Breast epithelium (tissue), 4 donors: ENCODE measurements around the gene SEMA4D. TPM values are rescaled to one million over a fixed set of nuclear protein-coding genes. Genes with fewer than 3 reads are reported as not detected.

Experiments used
- DNase-seq, 2 donors: peaks; one replicate each; pipeline ENCODE4 v3.0.0-alpha.2; 2019; ENCODE audit warnings: low spot score in 2 of 2
- H3K27ac ChIP-seq, 2 donors: fragments of 200-600 bp; sonication (generic) in 1 of 2; one replicate each; pipeline ENCODE4 v1.5.1; 2016 to 2019; ENCODE audit warnings: mild to moderate bottlenecking in 1 of 2
- H3K27me3 ChIP-seq, 2 donors: fragments of 200-600 bp; sonication (generic) in 1 of 2; one replicate each; pipeline versions ENCODE4 v1.5.1 to v1.6.0; 2017 to 2019; ENCODE audit warnings: control low read depth in 1 of 2, mild to moderate bottlenecking in 1 of 2
- H3K36me3 ChIP-seq: fragments of 200-600 bp; one replicate; pipeline ENCODE4 v1.5.1; 2019
- H3K4me1 ChIP-seq, 2 donors: fragments of 200-600 bp; sonication (generic); one replicate each; pipeline ENCODE4 v1.5.1; 2016 to 2019; ENCODE audit warnings: control low read depth in 1 of 2
- H3K4me3 ChIP-seq, 3 donors: fragments of 200-600 bp; sonication (generic); 1 replicate in 2 of 3; 2 replicates in 1 of 3; pipeline ENCODE4 v1.5.1; 2016 to 2019; ENCODE audit warnings: mild to moderate bottlenecking in 3 of 3, moderate library complexity in 2 of 3
- H3K9me3 ChIP-seq, 2 donors: fragments of 200-600 bp; sonication (generic) in 1 of 2; one replicate each; pipeline ENCODE4 v1.5.1; 2016 to 2019; ENCODE audit warnings: control low read depth in 1 of 2
- POLR2A ChIP-seq: fragments of 450-650 bp; IDR thresholded peaks from one replicate; pipeline ENCODE4 v1.6.1; 2016; ENCODE audit warnings: antibody characterized with exemption, mild to moderate bottlenecking, moderate library complexity
- POLR2AphosphoS5 ChIP-seq, 3 donors: sonication (generic); formaldehyde crosslinking; IDR thresholded peaks; one replicate each; pipeline ENCODE4 v1.6.1; 2017; ENCODE audit warnings: antibody characterized with exemption in 3 of 3
- intact Hi-C: fragments of 100-400 bp; cut with DNase I; formaldehyde crosslinking; loops from one replicate; pipeline ENCODE4 v1.15.1; 2023; ENCODE audit warnings: low total_unique reads
- total RNA-seq, 3 donors: library from RNA; depleted of rRNA; stranded (reverse); fragments of >200 nt; gene quantifications; one replicate each; pipeline ENCODE4 v1.1.0, GENCODE V29; 2016
- TF ChIP-seq, protein P1 (sequence below), 3 donors: fragments of 450-650 bp; IDR thresholded peaks; one replicate each; pipeline ENCODE4 v1.5.1; 2016 to 2017; ENCODE audit warnings: antibody characterized with exemption in 3 of 3, mild to moderate bottlenecking in 3 of 3, moderate library complexity in 3 of 3

SEMA4D gene
- total RNA-seq, 3 donors from 2014 or later, result 9.9 to 24.6 (median 16.1) TPM

DNA sequence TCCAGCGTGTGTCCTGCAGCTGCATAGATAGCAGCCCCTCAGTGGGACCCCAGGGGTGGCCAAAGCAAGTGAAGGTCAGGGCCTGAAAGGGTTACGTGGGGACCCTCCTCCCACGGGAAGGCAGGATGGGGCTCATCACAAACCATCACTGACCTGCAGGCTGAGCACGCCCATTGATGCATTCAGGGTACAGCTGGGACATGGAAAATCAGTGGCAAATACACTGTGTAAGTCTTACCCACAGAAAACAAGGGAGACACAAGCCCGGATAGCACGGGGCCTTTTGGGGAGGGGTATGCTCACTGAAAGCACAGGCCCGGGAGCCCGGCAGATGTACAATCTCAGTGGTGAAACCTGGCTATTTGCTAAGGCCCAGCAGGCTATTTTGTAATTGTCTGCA, 49.1 kb downstream of the SEMA4D start:
- H3K27ac ChIP-seq, result no peak overlapping the region
- no peaks in the 10 kb centered on the region for H3K4me1 ChIP-seq
- TF ChIP-seq POLR2A (no peak), POLR2AphosphoS5 (IDR thresholded peaks at IDR 0.05) (no peak)
- TF ChIP-seq, protein P1, sequence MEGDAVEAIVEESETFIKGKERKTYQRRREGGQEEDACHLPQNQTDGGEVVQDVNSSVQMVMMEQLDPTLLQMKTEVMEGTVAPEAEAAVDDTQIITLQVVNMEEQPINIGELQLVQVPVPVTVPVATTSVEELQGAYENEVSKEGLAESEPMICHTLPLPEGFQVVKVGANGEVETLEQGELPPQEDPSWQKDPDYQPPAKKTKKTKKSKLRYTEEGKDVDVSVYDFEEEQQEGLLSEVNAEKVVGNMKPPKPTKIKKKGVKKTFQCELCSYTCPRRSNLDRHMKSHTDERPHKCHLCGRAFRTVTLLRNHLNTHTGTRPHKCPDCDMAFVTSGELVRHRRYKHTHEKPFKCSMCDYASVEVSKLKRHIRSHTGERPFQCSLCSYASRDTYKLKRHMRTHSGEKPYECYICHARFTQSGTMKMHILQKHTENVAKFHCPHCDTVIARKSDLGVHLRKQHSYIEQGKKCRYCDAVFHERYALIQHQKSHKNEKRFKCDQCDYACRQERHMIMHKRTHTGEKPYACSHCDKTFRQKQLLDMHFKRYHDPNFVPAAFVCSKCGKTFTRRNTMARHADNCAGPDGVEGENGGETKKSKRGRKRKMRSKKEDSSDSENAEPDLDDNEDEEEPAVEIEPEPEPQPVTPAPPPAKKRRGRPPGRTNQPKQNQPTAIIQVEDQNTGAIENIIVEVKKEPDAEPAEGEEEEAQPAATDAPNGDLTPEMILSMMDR (IDR thresholded peaks at IDR 0.05), result no peak
- no peaks in the 10 kb centered on the region for H3K9me3 ChIP-seq
- peaks cover 5% of the 10 kb centered on the region for H3K36me3 ChIP-seq
- DNase-seq, result no peak
- H3K4me3 ChIP-seq, result no peak overlapping the region
- H3K27me3 ChIP-seq, result no peaks in the 10 kb centered on the region
- intact Hi-C loops, result no loop called here

GRCh38 chr9:89448381-89448780, 49.5 kb downstream of the SEMA4D start:
- no peaks in the 10 kb centered on the region for H3K4me1 ChIP-seq
- peaks cover 5% of the 10 kb centered on the region for H3K36me3 ChIP-seq
- no peak overlapping the region for H3K27ac ChIP-seq
- no peaks in the 10 kb centered on the region for H3K9me3 ChIP-seq
- TF ChIP-seq POLR2A (no peak), POLR2AphosphoS5 (IDR thresholded peaks at IDR 0.05) (no peak)
- TF ChIP-seq, protein P1 (IDR thresholded peaks at IDR 0.05), result no peak
- H3K27me3 ChIP-seq, result no peaks in the 10 kb centered on the region
- intact Hi-C loops, result no loop called here
- DNase-seq, result no peak
- no peak overlapping the region for H3K4me3 ChIP-seq

DNA sequence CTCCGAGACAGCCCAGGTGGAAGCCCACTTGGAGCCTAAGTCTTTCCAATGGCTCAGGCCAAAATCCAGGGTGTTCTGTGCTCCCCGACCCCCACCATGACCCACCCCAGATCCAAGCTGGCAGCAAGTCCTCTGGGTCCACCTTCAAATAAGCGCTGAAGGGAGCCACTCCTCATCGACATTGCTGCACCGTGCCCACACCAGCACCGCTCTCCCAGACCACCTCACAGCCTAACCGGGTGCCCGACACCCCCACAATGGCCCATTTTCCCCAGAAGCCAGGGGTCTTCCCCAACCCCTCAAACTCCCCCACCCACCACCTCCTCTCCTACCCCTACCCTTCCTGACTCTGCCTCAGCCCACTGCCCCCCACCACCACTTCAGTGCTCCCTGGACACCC, 50.5 kb downstream of the SEMA4D start:
- Histone ChIP-seq H3K27ac (no peak overlapping the region), H3K27me3 (no peaks in the 10 kb centered on the region), H3K36me3 (peaks cover 5% of the 10 kb centered on the region), H3K4me1 (no peaks in the 10 kb centered on the region), H3K9me3 (no peaks in the 10 kb centered on the region), H3K4me3 (no peak overlapping the region)
- no peak for DNase-seq
- intact Hi-C loops, result no loop called here
- no peak for TF ChIP-seq POLR2A
- TF ChIP-seq, protein P1 (IDR thresholded peaks at IDR 0.05), result no peak
- TF ChIP-seq POLR2AphosphoS5 (IDR thresholded peaks at IDR 0.05), result no peak

GRCh38 chr9:89446961-89447310, 51.0 kb downstream of the SEMA4D start:
- Histone ChIP-seq H3K27ac (no peak overlapping the region), H3K27me3 (no peaks in the 10 kb centered on the region), H3K36me3 (peaks cover 5% of the 10 kb centered on the region), H3K9me3 (no peaks in the 10 kb centered on the region), H3K4me1 (no peaks in the 10 kb centered on the region), H3K4me3 (no peak overlapping the region)
- no peak for DNase-seq
- intact Hi-C loops, result no loop called here
- TF ChIP-seq POLR2AphosphoS5 (IDR thresholded peaks at IDR 0.05) (no peak), POLR2A (no peak)
- TF ChIP-seq, protein P1 (IDR thresholded peaks at IDR 0.05), result no peak

- no peaks in the 10 kb centered on the region for H3K4me1 ChIP-seq
- intact Hi-C loops, result no loop called here
- no peak overlapping the region for H3K27ac ChIP-seq
These were observed 51.5 kb downstream of the SEMA4D start for GRCh38 chr9:89446261-89446960.

More at GRCh38 chr9:89446261-89446960, 51.5 kb downstream of the SEMA4D start:
- peaks cover 5% of the 10 kb centered on the region for H3K36me3 ChIP-seq
- H3K27me3 ChIP-seq, result no peaks in the 10 kb centered on the region
- TF ChIP-seq, protein P1 (IDR thresholded peaks at IDR 0.05), result no peak
- TF ChIP-seq POLR2AphosphoS5 (IDR thresholded peaks at IDR 0.05) (no peak), POLR2A (no peak)
- no peak for DNase-seq
- H3K9me3 ChIP-seq, result no peaks in the 10 kb centered on the region
- H3K4me3 ChIP-seq, result no peak overlapping the region
